H9 (cell line): ENCODE data around the gene ZBTB6. TPM values are rescaled to one million over a fixed set of nuclear protein-coding genes. Genes with fewer than 3 reads are reported as not detected.

ENCODE experiments used
- DNase-seq: peaks from one replicate; pipeline ENCODE4 v3.0.0-alpha.2; 2017
- H2AFZ ChIP-seq: one replicate; pipeline ENCODE4 v1.6.1; 2013; ENCODE audit warnings: mild to moderate bottlenecking, low read length, control low read depth, moderate library complexity
- H2AK5ac ChIP-seq: 2 replicates; pipeline ENCODE4 v1.6.1; 2013; ENCODE audit warnings: low read length, control low read depth, mixed read lengths; ENCODE audit not compliant: insufficient read length
- H2BK120ac ChIP-seq: one replicate; pipeline ENCODE4 v1.6.1; 2013; ENCODE audit warnings: low read depth, mild to moderate bottlenecking, low read length, control low read depth, inconsistent platforms; ENCODE audit not compliant: poor library complexity, severe bottlenecking
- H2BK12ac ChIP-seq: 2 replicates; pipeline ENCODE4 v1.6.1; 2013; ENCODE audit warnings: low read length, control low read depth, mixed read lengths, low read depth; ENCODE audit not compliant: insufficient read length
- H2BK15ac ChIP-seq: 2 replicates; pipeline ENCODE4 v1.6.1; 2013; ENCODE audit warnings: low read depth, low read length, control low read depth
- H2BK20ac ChIP-seq: one replicate; pipeline ENCODE4 v1.6.1; 2013; ENCODE audit warnings: low read depth, mild to moderate bottlenecking, low read length, control low read depth, inconsistent platforms; ENCODE audit not compliant: poor library complexity, severe bottlenecking
- H2BK5ac ChIP-seq: 2 replicates; pipeline ENCODE4 v1.6.1; 2013; ENCODE audit warnings: low read length, control low read depth, mixed read lengths; ENCODE audit not compliant: insufficient read length
- H3K14ac ChIP-seq: 2 replicates; pipeline ENCODE4 v1.6.1; 2013; ENCODE audit warnings: low read length, control low read depth; ENCODE audit not compliant: insufficient read depth
- H3K18ac ChIP-seq: 2 replicates; pipeline ENCODE4 v1.6.1; 2013; ENCODE audit warnings: low read depth, mild to moderate bottlenecking, mixed read lengths, low read length, control low read depth; ENCODE audit not compliant: insufficient read length
- H3K23ac ChIP-seq: 2 replicates; pipeline ENCODE4 v1.6.1; 2013; ENCODE audit warnings: low read length, control low read depth, mixed read lengths, low read depth; ENCODE audit not compliant: insufficient read length
- H3K23me2 ChIP-seq: 2 replicates; pipeline ENCODE4 v1.6.1; 2013; ENCODE audit warnings: low read depth, mild to moderate bottlenecking, mixed read lengths, low read length, control low read depth; ENCODE audit not compliant: insufficient read length, poor library complexity, severe bottlenecking
- H3K27ac ChIP-seq: 2 replicates; pipeline ENCODE4 v1.5.1; 2013; ENCODE audit warnings: low read length, control low read depth, mixed read lengths, low read depth; ENCODE audit not compliant: insufficient read length
- H3K27me3 ChIP-seq: 2 replicates; pipeline ENCODE4 v1.6.1; 2013; ENCODE audit warnings: low read length, control low read depth, inconsistent platforms; ENCODE audit not compliant: insufficient read depth
- H3K4ac ChIP-seq: 2 replicates; pipeline ENCODE4 v1.6.1; 2013; ENCODE audit warnings: low read depth, mild to moderate bottlenecking, control low read depth, inconsistent platforms, low read length, moderate library complexity
- H3K4me1 ChIP-seq: 2 replicates; pipeline ENCODE4 v1.6.1; 2013; ENCODE audit warnings: low read length, control low read depth, inconsistent platforms; ENCODE audit not compliant: insufficient read depth
- H3K4me2 ChIP-seq: 2 replicates; pipeline ENCODE4 v1.6.1; 2013; ENCODE audit warnings: low read length, control low read depth, mixed read lengths; ENCODE audit not compliant: insufficient read length, insufficient read depth
- H3K56ac ChIP-seq: 2 replicates; pipeline ENCODE4 v1.6.1; 2013; ENCODE audit warnings: low read depth, mild to moderate bottlenecking, mixed read lengths, low read length, control low read depth; ENCODE audit not compliant: insufficient read length
- H3K79me1 ChIP-seq: 2 replicates; pipeline ENCODE4 v1.6.1; 2013; ENCODE audit warnings: low read depth, mild to moderate bottlenecking, moderate library complexity, low read length, control low read depth, inconsistent platforms; ENCODE audit not compliant: insufficient read depth, poor library complexity, severe bottlenecking
- H3K79me2 ChIP-seq: 2 replicates; pipeline ENCODE4 v1.6.1; 2013; ENCODE audit warnings: low read length, control low read depth, inconsistent platforms; ENCODE audit not compliant: insufficient read depth
- H3K9ac ChIP-seq: 2 replicates; pipeline ENCODE4 v1.6.1; 2013; ENCODE audit warnings: low read length, control low read depth, mixed read lengths; ENCODE audit not compliant: insufficient read length; ENCODE audit errors: extremely low read depth
- H3K9me3 ChIP-seq: one replicate; pipeline ENCODE4 v1.6.1; 2013; ENCODE audit warnings: low read depth, low read length, inconsistent platforms; ENCODE audit not compliant: control insufficient read depth
- H3T11ph ChIP-seq: one replicate; pipeline ENCODE4 v1.6.1; 2013; ENCODE audit warnings: mild to moderate bottlenecking, low read length, control low read depth, inconsistent platforms
- H4K20me1 ChIP-seq: one replicate; pipeline ENCODE4 v1.6.1; 2013; ENCODE audit not compliant: control insufficient read depth, insufficient read length, insufficient read depth
- H4K5ac ChIP-seq: 2 replicates; pipeline ENCODE4 v1.6.1; 2013; ENCODE audit warnings: low read depth, mild to moderate bottlenecking, mixed read lengths, low read length, control low read depth; ENCODE audit not compliant: insufficient read length
- H4K8ac ChIP-seq: replicated peaks from 2 replicates; pipeline ENCODE4 v1.6.1; 2013; ENCODE audit warnings: low read length, control low read depth, mixed read lengths, low read depth; ENCODE audit not compliant: insufficient read length
- H4K91ac ChIP-seq: 2 replicates; pipeline ENCODE4 v1.6.1; 2013; ENCODE audit warnings: low read depth, mild to moderate bottlenecking, moderate library complexity, mixed read lengths, low read length, control low read depth; ENCODE audit not compliant: insufficient read length
- H3K27ac Mint-ChIP-seq, 3 experiments: 2 replicates in 2 of 3; 3 replicates in 1 of 3; pipeline ENCODE4 v1.8.0; 2020 to 2021; ENCODE audit warnings: mixed read lengths in 3 of 3, mild to moderate bottlenecking in 1 of 3, moderate library complexity in 1 of 3
- H3K27me3 Mint-ChIP-seq: 2 replicates; pipeline ENCODE4 v1.8.0; 2021; ENCODE audit warnings: low read depth, mild to moderate bottlenecking, moderate library complexity, mixed read lengths
- H3K36me3 Mint-ChIP-seq, 3 experiments: 2 replicates in 2 of 3; 3 replicates in 1 of 3; pipeline ENCODE4 v1.8.0; 2020 to 2021; ENCODE audit warnings: low read depth in 3 of 3, mixed read lengths in 3 of 3; ENCODE audit not compliant: insufficient read depth in 1 of 3
- H3K4me1 Mint-ChIP-seq, 2 experiments: 2 replicates each; pipeline ENCODE4 v1.8.0; 2020; ENCODE audit warnings: mixed read lengths in 2 of 2
- H3K4me3 Mint-ChIP-seq, 2 experiments: 2 replicates in 1 of 2; 3 replicates in 1 of 2; pipeline ENCODE4 v1.8.0; 2020 to 2021; ENCODE audit warnings: mild to moderate bottlenecking in 2 of 2, mixed read lengths in 2 of 2, moderate library complexity in 1 of 2
- H3K9me3 Mint-ChIP-seq, 2 experiments: 2 replicates in 1 of 2; 3 replicates in 1 of 2; pipeline ENCODE4 v1.8.0; 2020; ENCODE audit warnings: mild to moderate bottlenecking in 2 of 2, mixed read lengths in 2 of 2, moderate library complexity in 1 of 2
- WGBS: extraction: QIAGEN DNeasy Blood & Tissue Kit; methylation state at CpG from one replicate; pipeline ENCODE4 v1.1.7; 2013; ENCODE audit warnings: missing lambda C conversion rate, low lambda C conversion rate, mixed read lengths; ENCODE audit not compliant: insufficient read length; ENCODE audit errors: extremely low coverage; 5-methylcytosine and 5-hydroxymethylcytosine counted together
- total RNA-seq: library from RNA; stranded (reverse); gene quantifications from 2 replicates; pipeline ENCODE4 v1.2.1, GENCODE V29; 2021
- TF ChIP-seq, protein P1 (sequence below): fragments of 200-600 bp; sonication (generic); conservative IDR thresholded peaks from 3 replicates; pipeline ENCODE4 v1.8.0; 2021; ENCODE audit warnings: antibody characterized with exemption, mild to moderate bottlenecking

The ZBTB6 gene
- total RNA-seq, 1 experiment from 2014 or later = 10.2 TPM

DNA sequence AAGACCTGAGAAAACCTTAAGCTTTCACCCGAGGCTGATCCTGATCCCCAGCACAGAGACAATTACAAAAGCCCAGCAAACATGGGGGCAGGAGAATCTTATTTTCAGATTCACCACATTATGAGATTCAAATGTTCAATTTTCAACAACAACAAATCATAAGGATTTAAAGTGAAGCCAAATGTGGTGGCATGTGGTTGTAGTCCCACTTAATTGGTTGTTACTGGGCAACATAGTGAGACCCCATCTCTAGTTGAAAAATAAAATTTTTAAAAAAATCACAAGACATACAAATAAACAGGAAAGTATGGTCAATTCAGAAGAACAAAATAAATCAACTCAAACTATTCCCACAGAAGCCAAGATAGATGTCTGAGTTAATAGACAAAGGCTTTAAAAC lies 23.8 kb upstream of the ZBTB6 start:
- Histone ChIP-seq H3T11ph (no peak overlapping the region), H3K4me1 (peaks cover 2% of the 10 kb centered on the region; the same call in 1 of the 2 replicates), H3K18ac (no peak overlapping the region), H3K23ac (no peak overlapping the region), H3K79me2 (peaks cover 8% of the 10 kb centered on the region; the same call in 1 of the 2 replicates), H2BK15ac (no peak overlapping the region), H2BK5ac (no peak overlapping the region), H2BK120ac (no peak overlapping the region), H3K9me3 (no peaks in the 10 kb centered on the region), H3K9ac (no peak overlapping the region), H3K4ac (no peak overlapping the region), H3K14ac (no peak overlapping the region), H3K56ac (no peak overlapping the region), H4K91ac (no peak overlapping the region), H2BK20ac (no peak overlapping the region), H3K27ac (no peak overlapping the region), H3K79me1 (no peaks in the 10 kb centered on the region), H4K8ac (no peak overlapping the region), H2BK12ac (no peak overlapping the region), H2AFZ (no peak overlapping the region), H3K23me2 (peaks cover 3% of the 10 kb centered on the region), H4K20me1 (no peaks in the 10 kb centered on the region), H3K27me3 (no peaks in the 10 kb centered on the region), H3K4me2 (no peak overlapping the region), H4K5ac (no peak overlapping the region), H2AK5ac (no peak overlapping the region)
- WGBS = no CpG with 5 or more reads among the region's 1 CpG
- H3K9me3 Mint-ChIP-seq = no peaks in the 10 kb centered on the region
- H3K4me1 Mint-ChIP-seq = peaks cover 15 to 20% of the 10 kb centered on the region in 2 experiments
- peaks cover 3 to 29% (median 26%) of the 10 kb centered on the region in 3 experiments for H3K36me3 Mint-ChIP-seq
- TF ChIP-seq, protein P1, sequence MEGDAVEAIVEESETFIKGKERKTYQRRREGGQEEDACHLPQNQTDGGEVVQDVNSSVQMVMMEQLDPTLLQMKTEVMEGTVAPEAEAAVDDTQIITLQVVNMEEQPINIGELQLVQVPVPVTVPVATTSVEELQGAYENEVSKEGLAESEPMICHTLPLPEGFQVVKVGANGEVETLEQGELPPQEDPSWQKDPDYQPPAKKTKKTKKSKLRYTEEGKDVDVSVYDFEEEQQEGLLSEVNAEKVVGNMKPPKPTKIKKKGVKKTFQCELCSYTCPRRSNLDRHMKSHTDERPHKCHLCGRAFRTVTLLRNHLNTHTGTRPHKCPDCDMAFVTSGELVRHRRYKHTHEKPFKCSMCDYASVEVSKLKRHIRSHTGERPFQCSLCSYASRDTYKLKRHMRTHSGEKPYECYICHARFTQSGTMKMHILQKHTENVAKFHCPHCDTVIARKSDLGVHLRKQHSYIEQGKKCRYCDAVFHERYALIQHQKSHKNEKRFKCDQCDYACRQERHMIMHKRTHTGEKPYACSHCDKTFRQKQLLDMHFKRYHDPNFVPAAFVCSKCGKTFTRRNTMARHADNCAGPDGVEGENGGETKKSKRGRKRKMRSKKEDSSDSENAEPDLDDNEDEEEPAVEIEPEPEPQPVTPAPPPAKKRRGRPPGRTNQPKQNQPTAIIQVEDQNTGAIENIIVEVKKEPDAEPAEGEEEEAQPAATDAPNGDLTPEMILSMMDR = no peak
- H3K27me3 Mint-ChIP-seq = no peaks in the 10 kb centered on the region
- no peak for DNase-seq
- no peak overlapping the region for H3K4me3 Mint-ChIP-seq
- H3K27ac Mint-ChIP-seq = no peak overlapping the region
